ENCODE measurements around the gene KBTBD4. TPM values are rescaled to one million over a fixed set of nuclear protein-coding genes. Genes with fewer than 3 reads are reported as not detected.

Gene KBTBD4
- total and polyA plus RNA-seq, 8 donors = 3.5 to 13.0 (median 6.7) TPM

GRCh38 chr11:47595967-47596366, 17.2 kb upstream of the KBTBD4 start:
- H3K36me3 ChIP-seq = no peaks in the 10 kb centered on the region
- no peaks in the 10 kb centered on the region for H3K27me3 ChIP-seq
- H3K27ac ChIP-seq = no peak overlapping the region
- H3K9me3 ChIP-seq = no peaks in the 10 kb centered on the region
- FAIRE-seq (no peak), ATAC-seq (no peak), DNase-seq (no peak)
- H3K4me3 ChIP-seq = no peak overlapping the region
- TF ChIP-seq CTCF (IDR thresholded peaks at IDR 0.05) = no peak
- WGBS, 2 donors = 98 to 100% methylated on average over 1 of the region's 1 CpG
- H3K4me1 ChIP-seq = no peaks in the 10 kb centered on the region
- intact Hi-C loops (cut with DNase I) = no loop called here

GRCh38 chr11:47595029-47595428, 16.3 kb upstream of the KBTBD4 start:
- ATAC-seq (no peak), DNase-seq (no peak), FAIRE-seq (no peak)
- Histone ChIP-seq H3K4me1 (no peaks in the 10 kb centered on the region), H3K27me3 (no peaks in the 10 kb centered on the region), H3K36me3 (no peaks in the 10 kb centered on the region), H3K4me3 (no peak overlapping the region), H3K9me3 (no peaks in the 10 kb centered on the region), H3K27ac (no peak overlapping the region)
- intact Hi-C loops (cut with DNase I) = no loop called here
- TF ChIP-seq CTCF (IDR thresholded peaks at IDR 0.05) = no peak
- 56 to 57% methylated on average over 7 of the region's 7 CpGs for WGBS, 2 donors

GRCh38 chr11:47593934-47594855, 15.4 kb upstream of the KBTBD4 start, which contains the start of gene C1QTNF4:
Gene C1QTNF4 (minus strand): TSS chr11:47594411. CDS start chr11:47590810, 3,601 bp downstream.
- no peaks in the 10 kb centered on the region for H3K27me3 ChIP-seq
- H3K9me3 ChIP-seq = no peaks in the 10 kb centered on the region
- FAIRE-seq (no peak), ATAC-seq (peak in 3 of 4 donors; percentile 29 to 55 (median 32)), DNase-seq (no peak)
- H3K27ac ChIP-seq = no peak within 1 kb of the TSS
- no peaks in the 10 kb centered on the region for H3K4me1 ChIP-seq
- H3K4me3 ChIP-seq = peak within 1 kb of the TSS in 3 of 4 donors; percentile 3 to 37 (median 14)
- TF ChIP-seq CTCF (IDR thresholded peaks at IDR 0.05) = no peak
- WGBS, 2 donors = 2 to 3% methylated on average over 43 to 48 of the region's 48 CpGs
- H3K36me3 ChIP-seq = no peaks in the 10 kb centered on the region
- intact Hi-C loops (cut with DNase I) = no loop called here

- 4 to 10% methylated on average over 6 of the region's 6 CpGs for WGBS, 2 donors
- Histone ChIP-seq H3K4me3 (no peak overlapping the region), H3K27me3 (no peaks in the 10 kb centered on the region), H3K9me3 (no peaks in the 10 kb centered on the region), H3K4me1 (no peaks in the 10 kb centered on the region), H3K36me3 (no peaks in the 10 kb centered on the region), H3K27ac (no peak overlapping the region)
- FAIRE-seq (no peak), DNase-seq (no peak), ATAC-seq (peak in 1 of 4 donors; percentile 11)
- intact Hi-C loops (cut with DNase I) = no loop called here
- TF ChIP-seq CTCF (IDR thresholded peaks at IDR 0.05) = no peak
These were observed 14.7 kb upstream of the KBTBD4 start for GRCh38 chr11:47593492-47593933.

- no peaks in the 10 kb centered on the region for H3K4me1 ChIP-seq
- WGBS, 2 donors = 55 to 59% methylated on average over 2 of the region's 2 CpGs
These were observed 14.2 kb upstream of the KBTBD4 start for GRCh38 chr11:47592970-47593369.

More at GRCh38 chr11:47592970-47593369, 14.2 kb upstream of the KBTBD4 start:
- FAIRE-seq (no peak), DNase-seq (no peak), ATAC-seq (no peak)
- Histone ChIP-seq H3K27me3 (no peaks in the 10 kb centered on the region), H3K4me3 (no peak overlapping the region), H3K36me3 (no peaks in the 10 kb centered on the region), H3K27ac (no peak overlapping the region), H3K9me3 (no peaks in the 10 kb centered on the region)
- no peak for TF ChIP-seq CTCF (IDR thresholded peaks at IDR 0.05)
- intact Hi-C loops (cut with DNase I) = no loop called here
